Measurements from ENCODE around the gene PCDHB11. TPM values are rescaled to one million over a fixed set of nuclear protein-coding genes. Genes with fewer than 3 reads are reported as not detected.
"Not testable (repeated sequence)": the region's sequence is repeated elsewhere in the genome, so short reads cannot be mapped to it uniquely, and the experiment has no call there.

PCDHB11 gene
- total RNA-seq, 2 donors from 2014 or later = not detected

- DNase-seq (ENCODE audit: low spot score); H3K27ac Mint-ChIP-seq; H3K9me3 Mint-ChIP-seq; H3K4me1 Mint-ChIP-seq (ENCODE audit: low read depth in 2 of 2); ATAC-seq; H3K4me3 Mint-ChIP-seq: not testable (repeated sequence)
- peaks cover 5 to 24% of the 10 kb centered on the region in 2 donors for H3K27me3 Mint-ChIP-seq
- H3K36me3 Mint-ChIP-seq = peaks cover 16% of the 10 kb centered on the region
These were observed 2.2 kb downstream of the PCDHB11 start for GRCh38 chr5:141201646-141202045.

GRCh38 chr5:141208478-141208877 lies 9.1 kb downstream of the PCDHB11 start, which contains the start of gene PCDHB12:
Gene PCDHB12 (plus strand): TSS chr5:141208719. CDS start chr5:141208908, 189 bp downstream.
- Mint-ChIP-seq H3K27me3 (peaks cover 14 to 37% of the 10 kb centered on the region in 2 donors), H3K4me3 (no peak within 1 kb of the TSS), H3K36me3 (no peaks in the 10 kb centered on the region), H3K4me1 (ENCODE audit: low read depth in 2 of 2) (no peaks in the 10 kb centered on the region), H3K27ac (no peak within 1 kb of the TSS), H3K9me3 (no peaks in the 10 kb centered on the region)
- DNase-seq (ENCODE audit: low spot score) (no peak), ATAC-seq (no peak)

- not testable (repeated sequence) for ATAC-seq; H3K27ac Mint-ChIP-seq; DNase-seq (ENCODE audit: low spot score); H3K4me1 Mint-ChIP-seq (ENCODE audit: low read depth in 2 of 2); H3K4me3 Mint-ChIP-seq; H3K9me3 Mint-ChIP-seq; H3K36me3 Mint-ChIP-seq
- H3K27me3 Mint-ChIP-seq = peaks cover 17 to 37% of the 10 kb centered on the region in 2 donors
These were observed 10.9 kb downstream of the PCDHB11 start for GRCh38 chr5:141210281-141210680.

DNA sequence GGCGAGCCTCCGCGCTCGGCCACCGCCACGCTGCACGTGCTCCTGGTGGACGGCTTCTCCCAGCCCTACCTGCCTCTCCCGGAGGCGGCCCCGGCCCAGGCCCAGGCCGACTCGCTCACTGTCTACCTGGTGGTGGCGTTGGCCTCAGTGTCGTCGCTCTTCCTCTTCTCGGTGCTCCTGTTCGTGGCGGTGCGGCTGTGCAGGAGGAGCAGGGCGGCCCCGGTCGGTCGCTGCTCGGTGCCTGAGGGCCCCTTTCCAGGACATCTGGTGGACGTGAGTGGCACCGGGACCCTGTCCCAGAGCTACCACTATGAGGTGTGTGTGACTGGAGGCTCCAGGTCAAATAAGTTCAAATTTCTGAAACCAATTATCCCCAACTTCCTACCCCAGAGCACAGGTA lies 11.4 kb downstream of the PCDHB11 start:
- H3K36me3 Mint-ChIP-seq; ATAC-seq; H3K4me3 Mint-ChIP-seq; DNase-seq (ENCODE audit: low spot score); H3K9me3 Mint-ChIP-seq; H3K4me1 Mint-ChIP-seq (ENCODE audit: low read depth in 2 of 2); H3K27ac Mint-ChIP-seq: not testable (repeated sequence)
- peaks cover 17 to 37% of the 10 kb centered on the region in 2 donors for H3K27me3 Mint-ChIP-seq

DNA sequence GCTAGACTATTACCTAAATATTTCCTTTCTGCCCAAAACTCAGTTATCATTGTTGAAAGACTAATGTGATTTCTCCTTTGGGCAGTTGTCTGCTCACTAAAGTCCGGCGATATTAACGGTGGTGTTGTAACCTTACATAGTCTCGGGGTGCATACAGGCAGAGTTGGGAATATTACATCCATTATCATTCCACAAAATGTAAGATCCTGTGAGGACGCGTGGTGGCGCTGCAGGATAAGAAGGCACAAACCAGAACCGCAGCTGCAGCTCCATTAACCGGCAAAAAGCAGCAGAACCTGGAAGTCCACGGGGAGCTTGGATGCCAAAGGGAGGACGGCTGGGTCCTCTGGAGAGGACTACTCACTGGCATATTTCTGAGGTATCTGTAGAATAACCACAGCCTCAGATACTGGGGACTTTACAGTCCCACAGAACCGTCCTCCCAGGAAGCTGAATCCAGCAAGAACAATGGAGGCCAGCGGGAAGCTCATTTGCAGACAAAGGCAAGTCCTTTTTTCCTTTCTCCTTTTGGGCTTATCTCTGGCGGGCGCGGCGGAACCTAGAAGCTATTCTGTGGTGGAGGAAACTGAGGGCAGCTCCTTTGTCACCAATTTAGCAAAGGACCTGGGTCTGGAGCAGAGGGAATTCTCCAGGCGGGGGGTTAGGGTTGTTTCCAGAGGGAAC lies 14.4 kb downstream of the PCDHB11 start, which contains the start of gene PCDHB13:
TSS of gene PCDHB13 (plus strand) at position 264 of the 684 bp plus-strand sequence. CDS start at position 469, 205 bp downstream.
- H3K27ac Mint-ChIP-seq; DNase-seq (ENCODE audit: low spot score); H3K4me3 Mint-ChIP-seq; H3K9me3 Mint-ChIP-seq; ATAC-seq; H3K4me1 Mint-ChIP-seq (ENCODE audit: low read depth in 2 of 2): not testable (repeated sequence)
- Mint-ChIP-seq H3K36me3 (peaks cover 11% of the 10 kb centered on the region), H3K27me3 (peaks cover 15 to 26% of the 10 kb centered on the region in 2 donors)

DNA sequence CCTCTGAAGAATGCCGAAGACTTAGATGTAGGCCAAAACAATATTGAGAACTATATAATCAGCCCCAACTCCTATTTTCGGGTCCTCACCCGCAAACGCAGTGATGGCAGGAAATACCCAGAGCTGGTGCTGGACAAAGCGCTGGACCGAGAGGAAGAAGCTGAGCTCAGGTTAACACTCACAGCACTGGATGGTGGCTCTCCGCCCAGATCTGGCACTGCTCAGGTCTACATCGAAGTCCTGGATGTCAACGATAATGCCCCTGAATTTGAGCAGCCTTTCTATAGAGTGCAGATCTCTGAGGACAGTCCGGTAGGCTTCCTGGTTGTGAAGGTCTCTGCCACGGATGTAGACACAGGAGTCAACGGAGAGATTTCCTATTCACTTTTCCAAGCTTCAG lies 15.2 kb downstream of the PCDHB11 start:
- not testable (repeated sequence) for H3K27ac Mint-ChIP-seq; ATAC-seq; DNase-seq (ENCODE audit: low spot score); H3K4me3 Mint-ChIP-seq; H3K4me1 Mint-ChIP-seq (ENCODE audit: low read depth in 2 of 2); H3K9me3 Mint-ChIP-seq
- Mint-ChIP-seq H3K27me3 (peaks cover 14 to 22% of the 10 kb centered on the region in 2 donors), H3K36me3 (peaks cover 11% of the 10 kb centered on the region)

DNA sequence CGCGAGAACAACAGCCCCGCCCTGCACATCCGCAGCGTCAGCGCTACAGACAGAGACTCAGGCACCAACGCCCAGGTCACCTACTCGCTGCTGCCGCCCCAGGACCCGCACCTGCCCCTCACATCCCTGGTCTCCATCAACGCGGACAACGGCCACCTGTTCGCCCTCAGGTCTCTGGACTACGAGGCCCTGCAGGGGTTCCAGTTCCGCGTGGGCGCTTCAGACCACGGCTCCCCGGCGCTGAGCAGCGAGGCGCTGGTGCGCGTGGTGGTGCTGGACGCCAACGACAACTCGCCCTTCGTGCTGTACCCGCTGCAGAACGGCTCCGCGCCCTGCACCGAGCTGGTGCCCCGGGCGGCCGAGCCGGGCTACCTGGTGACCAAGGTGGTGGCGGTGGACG lies 16.1 kb downstream of the PCDHB11 start:
- ATAC-seq; H3K4me3 Mint-ChIP-seq; H3K9me3 Mint-ChIP-seq; H3K27ac Mint-ChIP-seq; DNase-seq (ENCODE audit: low spot score); H3K4me1 Mint-ChIP-seq (ENCODE audit: low read depth in 2 of 2): not testable (repeated sequence)
- peaks cover 18% of the 10 kb centered on the region for H3K36me3 Mint-ChIP-seq
- peaks cover 14 to 31% of the 10 kb centered on the region in 2 donors for H3K27me3 Mint-ChIP-seq

- not testable (repeated sequence) for H3K4me1 Mint-ChIP-seq (ENCODE audit: low read depth in 2 of 2); H3K27ac Mint-ChIP-seq; H3K4me3 Mint-ChIP-seq; H3K9me3 Mint-ChIP-seq; DNase-seq (ENCODE audit: low spot score); ATAC-seq
- H3K27me3 Mint-ChIP-seq = peaks cover 11 to 34% of the 10 kb centered on the region in 2 donors
- H3K36me3 Mint-ChIP-seq = peaks cover 18% of the 10 kb centered on the region
These were observed 16.6 kb downstream of the PCDHB11 start for GRCh38 chr5:141216035-141216434.

DNA sequence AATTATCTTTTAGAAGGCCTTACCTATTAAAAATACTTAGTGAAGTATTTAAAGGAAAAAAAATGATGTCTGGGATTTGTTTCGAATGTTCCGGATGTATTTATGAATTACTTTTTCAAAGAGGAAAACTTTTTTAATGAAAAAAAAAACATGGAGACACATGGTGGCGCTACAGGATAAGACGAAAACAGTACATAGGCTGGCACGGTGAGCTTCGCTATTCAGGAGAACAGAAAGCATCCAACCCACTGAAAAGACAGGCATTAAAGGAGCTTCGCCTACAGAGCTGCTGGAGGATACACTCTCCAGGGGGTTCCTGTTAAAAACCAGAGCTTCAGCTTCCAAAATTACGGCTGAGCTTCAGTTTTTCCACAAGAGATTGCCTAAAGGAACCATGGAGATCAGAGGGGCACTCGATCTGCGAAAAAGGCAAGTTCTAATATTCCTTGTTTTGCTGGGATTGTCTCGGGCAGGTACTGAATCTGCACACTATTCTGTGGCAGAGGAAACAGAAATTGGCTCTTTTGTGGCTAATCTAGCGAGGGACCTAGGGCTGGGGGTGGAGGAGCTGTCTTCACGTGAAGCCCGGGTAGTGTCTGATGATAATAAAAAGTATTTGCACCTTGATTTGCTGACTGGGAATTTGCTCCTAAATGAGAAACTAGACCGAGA lies 23.8 kb downstream of the PCDHB11 start, which contains the start of gene PCDHB14:
TSS of gene PCDHB14 (plus strand) at position 232 of the 672 bp plus-strand sequence. CDS start at position 395, 163 bp downstream.
- Mint-ChIP-seq H3K27ac (no peak within 1 kb of the TSS), H3K4me3 (no peak within 1 kb of the TSS), H3K27me3 (peaks cover 12 to 35% of the 10 kb centered on the region in 2 donors), H3K4me1 (ENCODE audit: low read depth in 2 of 2) (no peaks in the 10 kb centered on the region), H3K9me3 (peaks cover 4% of the 10 kb centered on the region), H3K36me3 (peaks cover 11% of the 10 kb centered on the region)
- ATAC-seq (no peak), DNase-seq (ENCODE audit: low spot score) (no peak)

GRCh38 chr5:141224844-141225243 lies 25.4 kb downstream of the PCDHB11 start:
- H3K4me1 Mint-ChIP-seq (ENCODE audit: low read depth in 2 of 2); H3K36me3 Mint-ChIP-seq; H3K9me3 Mint-ChIP-seq; H3K27ac Mint-ChIP-seq; ATAC-seq; H3K4me3 Mint-ChIP-seq; DNase-seq (ENCODE audit: low spot score): not testable (repeated sequence)
- H3K27me3 Mint-ChIP-seq = peaks cover 12 to 29% of the 10 kb centered on the region in 2 donors

- H3K4me1 Mint-ChIP-seq (ENCODE audit: low read depth in 2 of 2); H3K36me3 Mint-ChIP-seq; H3K4me3 Mint-ChIP-seq: not testable (repeated sequence)
These were observed 26.0 kb downstream of the PCDHB11 start for GRCh38 chr5:141225421-141225820.

DNA sequence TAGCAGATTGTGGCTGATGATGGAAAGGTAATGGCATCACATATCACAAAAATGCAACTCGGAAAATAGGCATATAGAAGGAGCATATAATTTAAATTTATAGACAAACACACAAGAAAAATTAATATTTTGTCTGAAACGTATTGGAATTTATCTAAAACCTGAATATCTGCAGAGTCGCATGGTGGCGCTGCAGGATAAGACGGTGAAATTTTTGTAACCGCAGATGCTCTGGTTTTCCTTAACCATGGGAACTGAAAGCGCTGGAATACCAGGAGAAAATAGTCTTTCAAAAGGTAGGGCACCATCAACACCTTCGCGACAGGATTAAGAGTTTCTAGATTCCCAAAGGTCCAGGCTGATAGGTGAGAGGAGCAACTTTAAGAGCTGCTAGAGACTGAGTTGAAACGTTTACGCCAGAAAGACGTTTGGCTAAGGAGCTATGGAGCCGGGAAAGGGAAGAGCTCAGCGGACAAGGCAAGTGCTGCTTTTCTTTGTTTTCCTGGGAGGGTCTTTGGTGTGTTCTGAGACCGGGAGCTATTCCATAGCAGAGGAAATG lies 34.8 kb downstream of the PCDHB11 start:
- H3K4me1 Mint-ChIP-seq (ENCODE audit: low read depth in 2 of 2) = no peaks in the 10 kb centered on the region
- peaks cover 15% of the 10 kb centered on the region for H3K36me3 Mint-ChIP-seq
- ATAC-seq = no peak
- H3K27ac Mint-ChIP-seq = no peak overlapping the region
- peaks cover 12% of the 10 kb centered on the region for H3K9me3 Mint-ChIP-seq
- DNase-seq (ENCODE audit: low spot score) = no peak
- H3K4me3 Mint-ChIP-seq = no peak overlapping the region
- H3K27me3 Mint-ChIP-seq = peaks cover 0 to 11% of the 10 kb centered on the region in 2 donors

More at GRCh38 chr5:141225421-141225820, 26.0 kb downstream of the PCDHB11 start:
- H3K9me3 Mint-ChIP-seq; ATAC-seq; DNase-seq (ENCODE audit: low spot score); H3K27ac Mint-ChIP-seq: not testable (repeated sequence)
- peaks cover 12 to 23% of the 10 kb centered on the region in 2 donors for H3K27me3 Mint-ChIP-seq

GRCh38 chr5:141235922-141236321 lies 36.5 kb downstream of the PCDHB11 start:
- Mint-ChIP-seq H3K27me3 (peaks cover 0 to 19% of the 10 kb centered on the region in 2 donors), H3K36me3 (peaks cover 31% of the 10 kb centered on the region), H3K9me3 (peaks cover 15% of the 10 kb centered on the region)
- not testable (repeated sequence) for H3K4me3 Mint-ChIP-seq; DNase-seq (ENCODE audit: low spot score); H3K4me1 Mint-ChIP-seq (ENCODE audit: low read depth in 2 of 2); ATAC-seq; H3K27ac Mint-ChIP-seq
